HUES48 (cell line): ENCODE data around the gene RAPGEF5.

Source experiments
- H3K27ac ChIP-seq: one replicate; pipeline ENCODE4 v1.7.0; 2013; ENCODE audit warnings: low read depth, low read length, inconsistent platforms
- H3K27me3 ChIP-seq: 2 replicates; pipeline ENCODE4 v1.6.1; 2013; ENCODE audit warnings: mild to moderate bottlenecking, low read length; ENCODE audit not compliant: control insufficient read depth, insufficient read depth
- H3K36me3 ChIP-seq: 2 replicates; pipeline ENCODE4 v1.6.1; 2013; ENCODE audit warnings: low read length; ENCODE audit not compliant: control insufficient read depth, insufficient read depth
- H3K4me1 ChIP-seq: 2 replicates; pipeline ENCODE4 v1.6.1; 2013; ENCODE audit warnings: mild to moderate bottlenecking, low read length; ENCODE audit not compliant: control insufficient read depth, insufficient read depth
- H3K4me3 ChIP-seq: 2 replicates; pipeline ENCODE4 v1.5.1; 2013; ENCODE audit warnings: mild to moderate bottlenecking, low read depth, low read length
- H3K9ac ChIP-seq: 2 replicates; pipeline ENCODE4 v1.6.1; 2013; ENCODE audit warnings: mild to moderate bottlenecking, low read depth, low read length, moderate library complexity
- H3K9me3 ChIP-seq: 2 replicates; pipeline ENCODE4 v1.6.1; 2013; ENCODE audit warnings: low read length; ENCODE audit not compliant: control insufficient read depth, insufficient read depth

RAPGEF5 gene

GRCh38 chr7:22202141-22202540 is 154.8 kb downstream of the RAPGEF5 start:
- H3K4me1 ChIP-seq: peaks cover 5% of the 10 kb centered on the region
- H3K27me3 ChIP-seq: peaks cover 3% of the 10 kb centered on the region; the same call in 1 of the 2 replicates
- no peaks in the 10 kb centered on the region for H3K9me3 ChIP-seq
- H3K9ac ChIP-seq: no peak overlapping the region
- H3K27ac ChIP-seq: no peak overlapping the region
- peaks cover 8% of the 10 kb centered on the region for H3K36me3 ChIP-seq
- H3K4me3 ChIP-seq: no peak overlapping the region

- Histone ChIP-seq H3K9me3 (no peaks in the 10 kb centered on the region), H3K36me3 (peaks cover 8% of the 10 kb centered on the region), H3K4me1 (peaks cover 10% of the 10 kb centered on the region), H3K4me3 (no peak overlapping the region), H3K9ac (no peak overlapping the region), H3K27ac (no peak overlapping the region), H3K27me3 (peaks cover 11% of the 10 kb centered on the region)
These were observed 155.6 kb downstream of the RAPGEF5 start for GRCh38 chr7:22201186-22201880.

DNA sequence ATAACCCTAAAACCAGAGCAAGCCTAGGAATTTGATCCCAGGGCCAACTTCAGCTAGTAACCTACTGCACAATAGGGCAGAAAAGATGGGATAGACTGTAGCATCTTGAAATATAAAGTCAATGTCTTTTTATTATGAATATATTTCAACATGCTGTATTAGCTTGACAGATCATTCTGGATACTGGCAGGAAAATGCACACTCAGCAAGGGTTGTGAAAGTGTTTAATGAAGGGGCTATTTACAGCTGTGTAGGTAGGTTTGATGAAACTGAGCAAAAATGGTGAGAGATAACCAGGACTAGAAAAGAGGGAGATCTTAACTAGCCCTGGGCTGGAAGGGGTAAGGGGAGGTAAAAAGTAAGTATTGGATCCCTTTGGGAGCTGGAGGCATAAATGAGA is 156.2 kb downstream of the RAPGEF5 start:
- H3K27me3 ChIP-seq: peaks cover 16% of the 10 kb centered on the region
- peaks cover 8% of the 10 kb centered on the region for H3K36me3 ChIP-seq
- H3K27ac ChIP-seq: no peak overlapping the region
- no peak overlapping the region for H3K9ac ChIP-seq
- no peak overlapping the region for H3K4me3 ChIP-seq
- no peaks in the 10 kb centered on the region for H3K9me3 ChIP-seq
- H3K4me1 ChIP-seq: peaks cover 10% of the 10 kb centered on the region

DNA sequence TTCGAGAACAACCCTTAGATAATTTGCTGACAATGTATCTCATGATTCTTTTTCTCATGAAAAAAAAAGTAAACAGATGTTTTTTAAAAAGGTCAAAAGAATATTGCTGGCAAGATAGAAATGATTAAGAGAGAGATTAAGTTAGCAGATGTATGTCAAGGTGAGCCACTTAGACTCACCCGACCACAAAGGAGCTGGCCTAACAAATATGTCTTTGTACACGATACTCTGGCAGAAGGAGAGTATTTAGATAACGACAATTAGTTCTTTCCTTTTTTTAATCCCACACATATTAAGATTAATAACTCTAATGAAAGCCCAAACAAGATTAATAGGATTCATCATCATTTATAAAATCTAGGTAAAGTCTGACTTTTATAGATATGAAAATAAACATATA is 156.7 kb downstream of the RAPGEF5 start:
- Histone ChIP-seq H3K4me3 (no peak overlapping the region), H3K27ac (no peak overlapping the region), H3K27me3 (peaks cover 18% of the 10 kb centered on the region), H3K9me3 (no peaks in the 10 kb centered on the region), H3K4me1 (peaks cover 13% of the 10 kb centered on the region), H3K36me3 (peaks cover 8% of the 10 kb centered on the region), H3K9ac (no peak overlapping the region)

DNA sequence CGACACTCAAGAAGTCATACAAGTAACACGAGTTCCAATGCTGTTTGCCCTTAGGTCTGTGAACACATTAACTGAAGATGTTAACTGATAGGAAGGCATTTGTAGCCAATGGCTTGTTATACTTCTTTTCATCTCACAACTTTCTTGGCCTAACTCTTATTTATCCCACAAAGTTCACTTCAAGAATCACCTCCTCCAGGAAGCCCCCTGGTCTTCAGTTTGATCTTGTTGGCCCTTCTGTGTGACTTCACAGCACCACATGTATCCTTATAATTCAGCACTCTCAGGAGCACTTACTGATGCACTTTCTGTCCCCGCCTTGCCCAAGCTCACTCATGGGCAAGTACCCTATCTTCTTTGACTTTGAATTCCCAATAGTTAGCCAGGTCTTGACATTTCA is 159.6 kb downstream of the RAPGEF5 start:
- Histone ChIP-seq H3K36me3 (no peaks in the 10 kb centered on the region), H3K4me1 (peaks cover 35% of the 10 kb centered on the region), H3K27me3 (peaks cover 32% of the 10 kb centered on the region), H3K9me3 (no peaks in the 10 kb centered on the region), H3K4me3 (no peak overlapping the region), H3K27ac (no peak overlapping the region), H3K9ac (no peak overlapping the region)

DNA sequence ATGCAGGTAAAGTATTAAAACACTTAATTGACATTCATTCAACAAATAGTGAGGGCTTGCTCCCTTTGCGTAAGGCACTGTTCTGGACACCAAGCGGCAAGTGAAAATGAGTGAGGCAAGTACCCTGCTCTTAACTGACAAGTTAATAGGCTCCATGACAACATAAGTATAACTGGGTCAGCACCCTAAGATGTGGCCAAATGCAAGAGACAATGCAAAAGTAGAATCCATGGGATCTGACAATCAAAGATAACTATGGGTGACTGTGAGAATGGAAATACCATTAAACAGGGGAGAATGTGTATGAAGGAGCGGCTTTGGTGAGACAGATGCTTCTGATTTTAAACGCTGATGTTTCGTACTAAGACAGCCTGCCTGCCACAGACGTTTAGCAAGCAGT is 160.5 kb downstream of the RAPGEF5 start:
- H3K27ac ChIP-seq: no peak overlapping the region
- H3K9ac ChIP-seq: no peak overlapping the region
- H3K9me3 ChIP-seq: no peaks in the 10 kb centered on the region
- peaks cover 38% of the 10 kb centered on the region for H3K4me1 ChIP-seq
- peaks cover 34% of the 10 kb centered on the region for H3K27me3 ChIP-seq
- 0 out of 2 replicates have a peak, but pooled peaks cover under 1% of the 10 kb centered on the region for H3K36me3 ChIP-seq
- no peak overlapping the region for H3K4me3 ChIP-seq

- H3K36me3 ChIP-seq: peaks cover 3% of the 10 kb centered on the region; the same call in 1 of the 2 replicates
- no peak overlapping the region for H3K9ac ChIP-seq
- peaks cover 41% of the 10 kb centered on the region for H3K4me1 ChIP-seq
- H3K27me3 ChIP-seq: peaks cover 34% of the 10 kb centered on the region
- no peak overlapping the region for H3K4me3 ChIP-seq
- H3K9me3 ChIP-seq: no peaks in the 10 kb centered on the region
- H3K27ac ChIP-seq: no peak overlapping the region
These were observed 161.4 kb downstream of the RAPGEF5 start for GRCh38 chr7:22195397-22196172.

DNA sequence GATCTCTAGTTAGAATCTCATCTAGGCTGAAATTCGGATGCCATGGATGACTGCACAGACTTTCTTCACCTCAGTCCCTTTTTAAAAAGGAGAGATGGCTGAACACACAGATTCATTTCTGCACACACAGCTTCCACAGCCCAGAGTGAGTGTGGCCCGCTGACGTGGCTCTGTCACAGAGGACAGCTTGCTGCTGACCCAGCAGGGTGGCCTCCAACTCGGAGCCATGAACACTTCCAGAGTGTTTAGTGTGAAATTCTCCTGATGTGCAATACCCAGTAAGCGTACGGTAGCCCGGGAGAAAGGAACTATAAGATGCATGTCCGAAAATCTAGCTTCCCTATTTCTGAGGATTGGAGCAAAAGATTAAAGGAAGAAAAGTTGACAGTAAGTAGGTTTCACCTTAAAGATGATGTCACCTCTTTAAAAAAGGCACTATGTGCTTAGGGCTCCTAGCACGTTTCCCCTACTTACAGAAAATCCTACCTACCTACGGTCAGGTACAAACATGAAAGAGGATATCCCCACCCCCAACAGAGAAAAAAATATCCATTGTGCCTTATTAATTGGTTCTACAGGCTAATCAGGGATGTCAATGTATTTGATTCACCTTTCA is 162.2 kb downstream of the RAPGEF5 start:
- peaks cover 34% of the 10 kb centered on the region for H3K27me3 ChIP-seq
- no peaks in the 10 kb centered on the region for H3K9me3 ChIP-seq
- H3K36me3 ChIP-seq: peaks cover 3% of the 10 kb centered on the region; the same call in 1 of the 2 replicates
- no peak overlapping the region for H3K27ac ChIP-seq
- no peak overlapping the region for H3K4me3 ChIP-seq
- no peak overlapping the region for H3K9ac ChIP-seq
- H3K4me1 ChIP-seq: peaks cover 44% of the 10 kb centered on the region

DNA sequence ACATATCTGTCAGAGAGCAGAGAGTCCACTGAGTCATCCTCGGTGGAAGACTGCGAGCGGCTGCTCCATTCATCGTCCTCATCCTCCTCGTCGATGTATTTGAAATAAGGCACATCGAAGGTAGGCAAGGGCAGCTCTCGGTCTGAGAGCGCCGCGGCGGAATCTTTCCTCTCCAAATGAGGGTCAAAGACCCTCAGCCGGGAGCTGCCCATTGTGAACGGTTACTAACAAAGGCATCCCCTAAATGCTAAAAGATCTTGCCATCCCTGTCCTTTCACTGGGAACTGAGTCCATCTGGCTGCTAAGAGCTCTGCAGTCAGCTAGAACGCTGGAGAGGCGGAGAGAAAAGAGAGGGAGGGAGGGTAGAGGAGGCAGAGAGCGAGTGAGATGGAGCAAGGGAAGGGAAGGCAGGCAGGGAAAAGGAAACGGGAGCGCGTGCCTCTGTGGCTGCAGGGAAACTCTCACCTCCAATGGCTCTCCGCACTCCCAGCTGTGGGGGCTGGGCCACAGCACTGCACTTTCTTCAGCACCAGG is 163.4 kb downstream of the RAPGEF5 start:
- peak overlapping the region; percentile 67 for H3K4me3 ChIP-seq
- H3K4me1 ChIP-seq: peaks cover 54% of the 10 kb centered on the region
- peaks cover 3% of the 10 kb centered on the region; the same call in 1 of the 2 replicates for H3K36me3 ChIP-seq
- H3K27me3 ChIP-seq: peaks cover 31% of the 10 kb centered on the region
- H3K27ac ChIP-seq: peak overlapping the region; percentile 25
- H3K9me3 ChIP-seq: no peaks in the 10 kb centered on the region
- no peak overlapping the region for H3K9ac ChIP-seq

GRCh38 chr7:22192801-22193200 is 164.2 kb downstream of the RAPGEF5 start:
- peaks cover 3% of the 10 kb centered on the region; the same call in 1 of the 2 replicates for H3K36me3 ChIP-seq
- no peak overlapping the region for H3K27ac ChIP-seq
- no peaks in the 10 kb centered on the region for H3K9me3 ChIP-seq
- H3K9ac ChIP-seq: no peak overlapping the region
- peak overlapping the region; percentile 67 for H3K4me3 ChIP-seq
- peaks cover 31% of the 10 kb centered on the region for H3K27me3 ChIP-seq
- H3K4me1 ChIP-seq: peaks cover 54% of the 10 kb centered on the region
